T-helper 1 cell (primary cell): ENCODE measurements around the gene RASGRF2.
"Not testable (repeated sequence)": the region's sequence is repeated elsewhere in the genome, so short reads cannot be mapped to it uniquely, and the experiment has no call there.

Experiments used
- DNase-seq, 5 donors: peaks; one replicate each; pipeline ENCODE4 v3.0.0-alpha.2; 2012 to 2020

RASGRF2 gene

DNA sequence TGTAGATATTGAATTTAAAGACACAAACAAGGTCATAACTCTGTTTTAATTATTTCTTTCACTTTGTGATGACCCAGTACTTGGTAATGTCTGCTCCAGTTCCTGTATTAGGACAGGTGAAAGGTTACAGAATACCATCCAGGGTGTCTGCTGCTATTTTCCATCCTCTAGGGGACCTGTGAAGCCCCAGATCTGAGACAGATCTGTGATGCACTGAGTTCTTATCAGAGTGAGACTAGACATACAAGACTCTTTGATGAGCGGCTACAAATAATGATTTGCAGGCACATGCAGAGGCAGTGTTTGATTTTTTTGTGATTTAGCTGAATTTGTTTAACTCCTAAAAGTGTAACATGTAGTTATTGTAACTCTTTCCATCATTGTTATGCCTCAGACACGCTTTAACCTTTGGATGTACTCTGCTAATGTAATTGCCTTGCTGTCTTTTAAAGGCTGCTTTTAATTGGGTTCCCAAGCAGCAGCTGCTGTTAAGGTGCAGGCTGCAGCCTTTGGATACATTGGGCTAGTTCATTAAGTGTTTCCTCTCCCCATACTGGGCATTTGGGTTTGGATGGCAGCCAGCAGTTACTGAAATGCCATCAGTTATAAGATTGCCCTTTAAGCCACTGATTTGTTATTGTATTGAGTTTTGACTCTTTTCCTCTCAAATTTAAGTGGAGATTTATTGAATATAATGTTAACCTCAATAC, 63.3 kb downstream of the RASGRF2 start:
- no peak for DNase-seq

GRCh38 chr5:81027481-81028058, 67.4 kb downstream of the RASGRF2 start:
- no peak for DNase-seq

- not testable (repeated sequence) for DNase-seq
Observed at GRCh38 chr5:81028888-81029287, 68.7 kb downstream of the RASGRF2 start.

GRCh38 chr5:81029736-81030135, 69.6 kb downstream of the RASGRF2 start:
- DNase-seq: not testable (repeated sequence)

GRCh38 chr5:81030236-81031034, 70.3 kb downstream of the RASGRF2 start:
- DNase-seq: not testable (repeated sequence)

DNA sequence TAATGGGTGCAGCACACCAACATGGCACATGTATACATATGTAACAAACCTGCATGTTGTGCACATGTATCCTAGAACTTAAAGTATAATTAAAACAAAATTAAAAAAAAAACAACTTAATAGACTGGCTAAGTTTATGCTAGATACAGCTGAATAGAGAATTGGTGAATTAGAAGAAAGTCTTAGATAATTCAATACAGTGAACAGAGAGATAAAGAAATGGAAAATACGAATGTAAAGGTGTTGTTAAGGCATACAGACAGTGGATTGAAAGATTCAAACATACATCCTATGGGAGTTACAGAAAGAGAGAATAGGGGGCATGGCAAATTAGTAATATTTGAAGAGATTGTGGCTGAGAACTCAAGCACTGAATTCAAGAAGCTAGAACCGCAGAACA, 75.4 kb downstream of the RASGRF2 start:
- DNase-seq: no peak

- DNase-seq: no peak
Observed at GRCh38 chr5:81038495-81038894, 78.3 kb downstream of the RASGRF2 start.

GRCh38 chr5:81044868-81045267, 84.7 kb downstream of the RASGRF2 start:
- DNase-seq: no peak

DNA sequence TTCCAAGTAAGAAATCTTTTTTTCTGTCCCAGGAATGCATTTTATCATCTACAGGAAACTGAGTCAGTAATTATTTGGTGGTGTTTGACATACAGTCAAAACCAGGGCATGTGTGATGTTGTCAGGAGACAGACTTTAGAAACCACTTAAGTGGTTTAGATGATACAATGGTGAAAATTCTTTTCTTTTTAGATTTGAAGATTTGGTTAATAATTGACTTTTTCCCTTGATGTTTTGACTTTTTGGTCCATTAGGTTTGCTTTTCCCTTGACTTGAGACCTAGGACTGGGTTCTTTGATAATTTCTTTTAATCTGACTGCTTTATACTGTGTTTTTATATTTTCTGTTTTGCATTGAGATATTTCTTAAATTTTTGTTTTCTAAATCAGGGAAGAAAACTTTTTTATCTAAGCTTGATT, 85.2 kb downstream of the RASGRF2 start:
- no peak for DNase-seq

DNA sequence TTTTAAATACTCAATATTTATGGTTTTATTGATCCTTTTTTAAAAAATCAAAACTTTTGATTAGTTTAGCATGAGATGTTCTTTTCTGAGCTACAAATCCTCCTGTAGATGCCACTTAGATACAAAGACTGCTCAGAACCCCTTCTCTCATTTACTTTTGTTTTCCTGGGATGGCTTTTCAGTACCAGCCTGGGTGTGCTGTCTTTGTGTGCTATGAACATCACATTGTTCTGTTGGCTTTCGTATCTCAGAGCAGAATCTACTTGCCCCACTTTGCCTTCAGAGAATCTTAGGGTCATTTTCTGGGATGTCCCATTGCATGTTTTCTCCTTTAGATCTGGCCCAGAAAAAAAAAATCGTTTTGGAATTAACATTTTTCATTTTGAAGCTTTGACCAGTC, 85.9 kb downstream of the RASGRF2 start:
- no peak for DNase-seq

DNA sequence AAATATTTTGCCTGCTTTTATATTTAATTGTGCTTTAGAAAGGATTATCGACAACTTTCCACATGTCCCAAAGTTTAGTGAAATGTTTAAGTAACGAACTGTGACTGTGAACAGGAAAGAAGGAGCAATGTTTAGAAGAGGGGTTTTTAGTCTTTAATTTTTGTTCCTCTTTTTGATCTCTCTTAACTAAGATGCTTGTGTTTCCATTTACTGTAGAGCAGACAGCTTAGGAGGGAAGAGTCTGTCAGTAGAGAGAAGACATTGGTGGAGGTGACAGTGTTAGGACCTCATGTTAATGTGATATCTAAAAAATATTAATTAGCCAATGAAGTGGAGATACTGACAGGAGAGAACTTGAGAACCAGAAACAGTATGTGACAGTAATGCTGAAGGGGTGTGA, 92.2 kb downstream of the RASGRF2 start:
- DNase-seq: no peak

- DNase-seq: not testable (repeated sequence)
Observed at GRCh38 chr5:81053282-81053681, 93.1 kb downstream of the RASGRF2 start.

DNA sequence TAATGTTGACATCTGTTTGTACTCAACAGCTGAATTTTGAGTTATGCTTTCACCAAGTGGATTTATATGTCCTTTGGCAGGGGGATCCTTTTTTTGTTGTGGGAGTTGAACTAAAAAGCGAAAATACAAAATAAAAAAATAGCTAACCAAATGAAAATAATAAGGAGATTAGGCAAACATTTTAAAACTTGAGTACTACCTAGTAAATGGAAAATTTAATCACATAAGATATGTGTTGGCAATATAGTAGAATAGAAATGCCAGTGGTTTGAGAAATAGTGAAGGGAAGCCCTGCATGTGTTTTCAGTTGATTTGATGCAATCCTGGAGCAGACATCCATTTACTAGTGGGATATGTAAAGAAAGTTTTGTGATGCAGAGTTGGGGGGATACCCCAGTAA, 98.0 kb downstream of the RASGRF2 start:
- no peak for DNase-seq

GRCh38 chr5:81065492-81065891, 105.3 kb downstream of the RASGRF2 start:
- no peak for DNase-seq

DNA sequence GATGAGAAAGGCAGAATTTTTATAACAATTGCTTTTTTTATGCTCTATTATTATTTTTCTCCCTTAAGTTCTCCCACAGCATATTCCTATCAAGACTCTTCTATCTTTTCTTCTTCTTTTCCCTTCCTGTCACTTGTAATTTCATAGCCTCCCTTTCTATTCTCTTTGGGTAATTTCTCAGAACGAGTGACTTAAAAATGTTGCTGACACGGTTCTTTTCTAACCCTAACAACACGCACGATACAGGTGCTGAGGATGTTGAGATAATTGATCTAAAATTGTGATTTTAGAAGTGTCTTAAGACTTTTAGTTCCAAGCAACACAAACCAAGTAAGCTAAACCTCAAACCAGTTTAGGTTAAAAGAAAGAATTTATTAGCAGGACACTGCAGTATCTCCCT, 105.9 kb downstream of the RASGRF2 start:
- DNase-seq: no peak

GRCh38 chr5:81067406-81067805, 107.2 kb downstream of the RASGRF2 start:
- DNase-seq: no peak

GRCh38 chr5:81068063-81068462, 107.9 kb downstream of the RASGRF2 start:
- DNase-seq: no peak

DNA sequence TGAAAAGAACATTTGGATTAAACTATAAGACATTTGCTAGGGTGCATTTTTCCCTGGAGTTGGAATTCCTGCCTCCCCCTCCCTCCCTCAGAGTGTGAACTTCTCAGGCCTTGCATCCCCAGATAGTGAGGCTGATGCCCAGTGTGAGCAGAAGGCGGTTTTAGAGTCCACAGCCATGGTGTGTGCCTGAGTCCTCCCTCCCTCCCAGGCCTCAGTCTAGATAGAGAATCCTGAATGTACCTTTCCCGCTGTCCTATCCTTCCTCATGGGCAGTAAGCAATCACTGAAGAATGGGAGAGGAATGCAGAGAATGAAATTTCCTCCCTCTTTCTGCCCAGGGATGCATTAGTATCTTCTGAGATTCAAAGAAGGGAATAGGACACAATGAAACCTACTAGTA, 108.5 kb downstream of the RASGRF2 start:
- no peak for DNase-seq

GRCh38 chr5:81069990-81070389, 109.8 kb downstream of the RASGRF2 start:
- no peak for DNase-seq

GRCh38 chr5:81070571-81071255, 110.5 kb downstream of the RASGRF2 start:
- DNase-seq: no peak

DNA sequence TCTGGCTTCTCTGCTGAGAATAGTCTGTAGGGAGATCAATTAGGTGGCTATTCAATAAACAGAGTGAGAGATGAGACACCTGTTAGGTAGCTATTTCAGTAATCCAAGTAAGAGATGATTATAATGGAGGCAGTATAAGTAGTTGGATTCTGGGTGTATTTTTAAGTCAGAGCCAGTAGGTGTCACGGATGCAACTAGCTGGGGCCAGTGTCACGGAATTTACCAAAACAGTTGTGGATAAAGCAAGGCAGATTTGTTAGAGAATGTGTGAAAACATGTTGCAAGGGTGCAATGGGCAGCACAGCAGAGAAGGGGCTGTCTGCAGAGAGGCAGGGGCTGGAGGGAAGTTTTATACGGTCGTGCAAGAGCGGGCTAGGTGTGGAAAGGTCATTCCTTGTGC, 114.9 kb downstream of the RASGRF2 start:
- DNase-seq: no peak

GRCh38 chr5:81077105-81077504, 116.9 kb downstream of the RASGRF2 start:
- DNase-seq: no peak

DNA sequence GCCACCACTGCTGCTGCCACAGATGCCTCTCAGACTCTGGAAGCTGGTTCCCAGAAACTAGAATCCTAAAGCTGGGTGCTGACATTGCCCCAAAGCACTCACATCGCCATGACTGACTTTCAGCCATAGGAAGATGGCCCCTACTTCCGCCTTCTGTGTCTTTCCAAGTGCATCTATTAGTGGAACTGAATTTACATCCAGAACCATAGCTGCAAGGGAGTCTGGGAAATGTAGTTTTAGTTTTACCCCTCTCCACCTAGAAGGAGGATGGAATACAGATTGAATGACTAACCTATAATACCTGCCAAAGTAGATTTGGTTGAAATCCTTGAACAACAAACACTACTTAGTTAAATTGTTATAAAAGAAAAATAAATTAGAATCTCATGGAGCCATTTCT, 118.8 kb downstream of the RASGRF2 start:
- DNase-seq: no peak
